Coronary artery (tissue), 2 donors: Measurements from ENCODE around the gene ZNF763.
"Not testable (repeated sequence)": the region's sequence is repeated elsewhere in the genome, so short reads cannot be mapped to it uniquely, and the experiment has no call there.

Experiments
- DNase-seq: peaks from one replicate; pipeline ENCODE4 v3.0.0-alpha.2; 2017; ENCODE audit warnings: low spot score
- H3K27ac ChIP-seq, 2 donors: fragments of 200-600 bp; sonication (generic); one replicate each; pipeline ENCODE4 v1.5.1; 2016 to 2019
- H3K4me3 ChIP-seq: fragments of 200-600 bp; sonication (generic); 2 replicates; pipeline ENCODE4 v1.5.1; 2016; ENCODE audit warnings: mild to moderate bottlenecking, moderate library complexity
- TF ChIP-seq, protein P1 (sequence below): fragments of 200-600 bp; sonication (generic); IDR thresholded peaks from one replicate; pipeline ENCODE4 v1.5.1; 2019; ENCODE audit warnings: antibody characterized with exemption

ZNF763 gene

DNA sequence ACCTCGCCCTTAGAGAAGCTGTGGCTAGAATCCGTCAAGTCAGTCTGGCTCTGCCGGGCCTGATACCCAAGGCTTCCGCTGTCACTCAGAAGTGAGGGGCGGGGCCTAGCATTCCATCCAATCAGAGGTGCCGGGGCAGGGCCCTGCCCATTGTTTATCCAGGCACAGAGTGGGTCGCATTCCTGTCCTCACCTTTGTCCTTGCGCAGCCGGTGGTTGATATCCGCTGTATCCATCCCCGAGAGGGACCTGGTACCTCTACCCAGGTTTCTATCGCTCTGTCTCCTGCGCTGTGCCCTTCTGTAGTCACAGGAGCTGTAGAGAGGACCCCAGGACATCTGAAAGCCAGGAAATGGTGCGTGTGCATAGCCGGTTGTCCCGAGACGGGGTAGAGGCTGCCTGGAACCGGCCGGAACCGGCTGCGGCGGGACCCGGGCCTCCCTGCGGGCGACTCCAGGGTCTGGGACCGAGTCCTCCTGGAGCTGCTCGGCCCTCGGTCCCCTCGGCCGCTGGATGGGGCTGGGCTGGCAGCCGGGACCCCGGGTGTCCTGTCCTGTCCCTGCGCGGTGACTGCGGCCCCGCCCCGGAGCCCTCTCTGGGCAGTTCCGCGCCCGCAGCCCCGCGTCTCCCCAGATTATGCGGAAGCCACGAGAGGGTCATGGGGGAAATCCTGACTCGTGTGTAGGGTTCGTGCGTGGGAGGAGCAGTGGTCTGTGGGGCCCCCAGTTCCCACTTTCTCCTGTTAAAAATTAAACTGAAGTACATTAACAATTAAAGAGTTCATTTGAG, at the start of gene ZNF763:
Gene ZNF763, plus strand, starts transcription at position 183 of the 788 bp plus-strand sequence. Its CDS starts 169 bp downstream, at position 352.
- H3K27ac ChIP-seq = peak within 1 kb of the TSS; percentile 90 to 94
- DNase-seq = peak; percentile 93
- H3K4me3 ChIP-seq = peak within 1 kb of the TSS; percentile 70
- TF ChIP-seq, protein P1, sequence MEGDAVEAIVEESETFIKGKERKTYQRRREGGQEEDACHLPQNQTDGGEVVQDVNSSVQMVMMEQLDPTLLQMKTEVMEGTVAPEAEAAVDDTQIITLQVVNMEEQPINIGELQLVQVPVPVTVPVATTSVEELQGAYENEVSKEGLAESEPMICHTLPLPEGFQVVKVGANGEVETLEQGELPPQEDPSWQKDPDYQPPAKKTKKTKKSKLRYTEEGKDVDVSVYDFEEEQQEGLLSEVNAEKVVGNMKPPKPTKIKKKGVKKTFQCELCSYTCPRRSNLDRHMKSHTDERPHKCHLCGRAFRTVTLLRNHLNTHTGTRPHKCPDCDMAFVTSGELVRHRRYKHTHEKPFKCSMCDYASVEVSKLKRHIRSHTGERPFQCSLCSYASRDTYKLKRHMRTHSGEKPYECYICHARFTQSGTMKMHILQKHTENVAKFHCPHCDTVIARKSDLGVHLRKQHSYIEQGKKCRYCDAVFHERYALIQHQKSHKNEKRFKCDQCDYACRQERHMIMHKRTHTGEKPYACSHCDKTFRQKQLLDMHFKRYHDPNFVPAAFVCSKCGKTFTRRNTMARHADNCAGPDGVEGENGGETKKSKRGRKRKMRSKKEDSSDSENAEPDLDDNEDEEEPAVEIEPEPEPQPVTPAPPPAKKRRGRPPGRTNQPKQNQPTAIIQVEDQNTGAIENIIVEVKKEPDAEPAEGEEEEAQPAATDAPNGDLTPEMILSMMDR = no peak

DNA sequence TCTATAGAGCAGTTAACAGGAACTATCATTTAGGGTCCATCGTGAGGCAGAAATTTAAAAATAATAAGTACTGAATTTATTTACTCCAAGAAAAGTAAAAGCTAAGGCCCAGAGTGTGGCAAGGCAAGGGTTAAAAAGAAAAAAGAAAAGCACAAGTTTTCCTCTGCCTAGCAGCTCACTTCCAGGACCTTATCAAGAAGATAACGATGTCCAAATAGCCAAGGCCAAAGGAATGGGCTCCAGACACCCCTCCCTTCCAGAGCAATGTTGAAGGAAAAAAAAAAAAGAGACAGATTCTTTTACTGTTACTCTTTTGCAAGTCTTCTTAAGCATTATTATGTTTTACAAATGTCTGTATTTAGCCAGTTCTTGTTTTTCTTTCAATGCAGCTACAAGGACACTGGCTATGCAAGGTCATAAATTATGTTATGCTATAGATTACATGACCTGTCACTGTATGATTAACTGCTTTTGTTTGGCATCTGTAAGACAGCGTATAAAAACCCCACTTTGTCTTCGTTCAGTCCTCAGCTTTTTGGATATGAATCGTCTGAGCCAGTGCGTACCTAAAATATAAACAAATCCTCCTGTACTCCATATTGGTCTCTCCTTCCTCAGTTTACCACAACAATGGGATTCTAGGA, 42.9 kb upstream of the ZNF763 start:
- Histone ChIP-seq H3K4me3 (no peak overlapping the region), H3K27ac (no peak overlapping the region)
- no peak for DNase-seq
- TF ChIP-seq, protein P1 = no peak

DNA sequence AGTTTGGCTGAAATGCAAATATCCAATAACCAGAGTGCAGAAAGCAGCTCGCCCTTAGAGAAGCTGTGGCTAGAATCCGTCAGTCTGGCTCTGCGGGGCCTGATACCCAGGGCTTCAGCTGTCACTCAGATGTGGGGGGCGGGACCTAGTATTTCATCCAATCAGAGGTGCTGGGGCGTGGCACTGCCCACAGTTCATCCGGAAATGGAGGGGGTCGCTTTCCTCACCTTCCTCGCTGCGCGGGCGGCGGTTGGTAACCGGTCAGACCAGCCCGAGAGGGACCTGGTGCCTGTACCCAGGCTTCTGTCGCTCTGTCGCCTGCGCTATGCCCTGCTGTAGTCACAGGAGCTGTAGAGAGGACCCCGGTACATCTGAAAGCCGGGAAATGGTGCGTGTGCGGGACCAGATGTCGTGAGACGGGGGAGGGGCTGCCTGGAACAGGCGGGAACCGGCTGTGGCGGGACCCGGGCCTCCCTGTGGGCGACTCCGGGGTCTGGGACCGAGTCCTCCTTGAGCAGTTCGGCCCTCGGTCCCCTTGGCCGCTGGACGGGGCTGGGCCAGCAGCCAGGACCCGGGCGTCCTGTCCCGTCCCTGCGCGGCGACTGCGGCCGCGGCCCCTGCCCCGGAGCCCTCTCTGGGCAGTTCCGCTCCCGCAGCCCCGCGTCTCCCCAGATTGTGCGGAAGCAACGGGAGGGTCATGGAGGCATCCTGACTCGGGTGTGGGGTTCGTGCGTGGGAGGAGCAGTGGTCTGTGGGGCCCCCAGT, 39.8 kb upstream of the ZNF763 start, which contains the start of gene ZNF700:
Gene ZNF700, plus strand, starts transcription at position 222 of the 765 bp plus-strand sequence. Its CDS starts 104 bp downstream, at position 326.
- Histone ChIP-seq H3K4me3 (peak within 1 kb of the TSS; percentile 99), H3K27ac (peak within 1 kb of the TSS; percentile 86 to 92)
- DNase-seq = peak; percentile 94
- TF ChIP-seq, protein P1 = no peak

DNA sequence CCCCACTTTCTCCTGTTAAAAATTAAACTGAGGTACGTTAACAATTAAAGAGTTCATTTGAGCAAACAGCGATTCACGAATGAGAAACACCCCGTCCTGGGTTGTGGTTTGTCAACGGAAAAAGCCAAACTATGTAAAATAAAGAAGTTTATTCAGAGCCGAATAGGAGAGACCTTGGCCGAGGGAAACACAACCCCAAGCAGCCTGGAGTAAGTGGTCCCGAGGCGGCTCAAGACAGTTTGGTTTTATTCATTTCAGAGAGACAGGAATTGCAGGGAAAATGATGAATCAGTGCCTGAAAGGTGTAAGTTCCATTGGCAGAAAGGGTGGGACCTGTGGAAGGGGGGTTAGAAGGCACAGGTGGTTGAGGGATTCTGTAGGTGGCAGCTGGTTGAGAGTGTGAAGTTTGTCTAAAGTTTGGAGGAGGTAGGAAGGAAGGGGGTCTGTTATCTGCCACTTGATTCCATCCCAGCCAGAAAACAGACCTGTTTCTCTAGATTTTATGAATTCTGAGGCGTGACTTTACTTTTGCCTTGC, 39.1 kb upstream of the ZNF763 start:
- H3K27ac ChIP-seq = peak overlapping the region; percentile 86 to 92
- not testable (repeated sequence) for DNase-seq
- peak overlapping the region; percentile 99 for H3K4me3 ChIP-seq

DNA sequence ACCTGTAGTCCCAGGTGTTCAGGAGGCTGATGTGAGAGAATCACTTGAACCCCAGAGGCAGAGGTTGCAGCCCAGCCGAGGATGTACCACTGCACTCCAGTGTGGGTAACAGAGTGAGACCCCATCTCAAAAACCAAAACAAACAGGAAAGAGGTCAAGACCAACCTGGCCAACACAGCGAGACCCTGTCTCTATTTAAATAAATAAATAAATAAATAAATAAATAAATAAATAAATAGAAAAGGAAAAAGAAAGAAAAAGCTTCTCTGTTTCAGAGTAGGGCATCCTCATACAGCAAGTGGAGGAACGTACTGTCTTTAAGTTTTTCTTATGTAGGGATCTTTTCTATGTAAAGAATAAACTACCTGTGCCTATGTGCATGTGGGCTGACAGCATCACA, 37.6 kb upstream of the ZNF763 start:
- TF ChIP-seq, protein P1 = no peak
- Histone ChIP-seq H3K4me3 (no peak overlapping the region), H3K27ac (no peak overlapping the region)
- DNase-seq = no peak

DNA sequence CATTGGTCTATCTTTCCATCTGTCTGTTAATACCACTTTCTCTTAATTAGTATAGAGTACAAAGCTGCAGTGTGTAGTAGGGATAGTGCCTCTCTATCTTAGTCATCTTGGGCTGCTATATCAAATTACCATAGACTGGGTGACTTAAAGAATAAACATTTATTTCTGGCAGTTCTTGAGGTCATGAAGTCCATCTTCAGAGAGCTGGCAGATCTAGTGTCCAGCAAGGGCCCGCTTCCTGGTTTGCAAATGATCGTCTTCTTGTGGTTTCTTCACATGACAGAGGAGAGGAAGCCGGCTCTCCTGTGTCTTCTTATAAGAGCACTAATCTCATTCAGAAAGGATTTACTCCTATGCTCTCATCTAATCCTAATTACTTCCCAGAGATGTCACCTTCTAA, 33.8 kb upstream of the ZNF763 start:
- H3K4me3 ChIP-seq = no peak overlapping the region
- no peak for DNase-seq
- no peak overlapping the region for H3K27ac ChIP-seq
- TF ChIP-seq, protein P1 = no peak

DNA sequence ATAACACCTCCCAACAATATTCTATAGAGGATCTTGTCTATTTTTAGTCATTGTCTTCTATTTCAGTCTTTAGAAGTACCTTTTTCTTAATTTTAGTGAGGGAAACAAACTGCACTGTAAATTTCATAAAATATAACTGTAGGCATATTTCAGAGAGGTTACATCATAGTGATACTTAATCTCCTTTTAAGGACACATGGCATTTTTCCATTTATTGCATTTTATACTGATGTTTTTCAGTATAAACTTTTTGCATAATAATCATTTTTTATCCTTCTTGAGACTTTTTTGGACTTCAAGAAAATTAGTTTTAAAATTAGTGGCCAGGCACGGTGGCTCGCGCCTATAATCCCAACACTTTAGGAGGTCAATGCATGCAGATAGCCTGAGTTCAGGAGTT, 33.3 kb upstream of the ZNF763 start:
- H3K4me3 ChIP-seq = no peak overlapping the region
- TF ChIP-seq, protein P1 = no peak
- no peak for DNase-seq
- H3K27ac ChIP-seq = no peak overlapping the region

DNA sequence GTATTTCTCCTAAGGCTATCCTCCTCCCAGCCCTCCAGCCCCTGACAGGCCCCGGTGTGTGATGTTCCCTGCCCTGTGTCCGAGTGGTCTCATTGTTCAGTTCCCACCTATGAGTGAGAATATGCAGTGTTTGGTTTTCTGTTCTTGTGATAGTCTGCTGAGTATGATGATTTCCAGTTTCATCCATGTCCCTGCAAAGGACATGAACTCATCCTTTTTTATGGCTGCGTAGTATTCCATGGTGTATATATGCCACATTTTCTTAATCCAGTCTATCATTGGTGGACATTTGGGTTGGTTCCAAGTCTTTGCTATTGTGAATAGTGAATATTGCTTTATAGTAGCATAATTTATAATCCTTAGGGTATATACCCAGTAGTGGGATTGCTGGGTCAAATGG, 29.0 kb upstream of the ZNF763 start:
- H3K27ac ChIP-seq, DNase-seq, H3K4me3 ChIP-seq: not testable (repeated sequence)

DNA sequence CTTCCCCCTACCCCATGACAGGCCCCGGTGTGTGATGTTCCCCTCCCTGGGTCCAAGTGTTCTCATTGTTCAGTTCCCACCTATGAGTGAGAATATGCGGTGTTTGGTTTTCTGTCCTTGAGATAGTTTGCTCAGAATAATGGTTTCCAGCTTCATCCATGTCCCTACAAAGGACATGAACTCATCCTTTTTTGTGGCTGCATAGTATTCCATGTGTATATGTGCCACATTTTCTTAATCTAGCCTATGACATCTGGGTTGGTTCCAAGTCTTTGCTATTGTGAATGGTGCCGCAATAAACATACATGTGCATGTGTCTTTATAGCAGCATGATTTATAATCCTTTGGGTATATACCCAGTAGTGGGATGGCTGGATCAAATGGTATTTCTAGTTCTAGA, 26.5 kb upstream of the ZNF763 start:
- H3K27ac ChIP-seq, DNase-seq, H3K4me3 ChIP-seq: not testable (repeated sequence)

DNA sequence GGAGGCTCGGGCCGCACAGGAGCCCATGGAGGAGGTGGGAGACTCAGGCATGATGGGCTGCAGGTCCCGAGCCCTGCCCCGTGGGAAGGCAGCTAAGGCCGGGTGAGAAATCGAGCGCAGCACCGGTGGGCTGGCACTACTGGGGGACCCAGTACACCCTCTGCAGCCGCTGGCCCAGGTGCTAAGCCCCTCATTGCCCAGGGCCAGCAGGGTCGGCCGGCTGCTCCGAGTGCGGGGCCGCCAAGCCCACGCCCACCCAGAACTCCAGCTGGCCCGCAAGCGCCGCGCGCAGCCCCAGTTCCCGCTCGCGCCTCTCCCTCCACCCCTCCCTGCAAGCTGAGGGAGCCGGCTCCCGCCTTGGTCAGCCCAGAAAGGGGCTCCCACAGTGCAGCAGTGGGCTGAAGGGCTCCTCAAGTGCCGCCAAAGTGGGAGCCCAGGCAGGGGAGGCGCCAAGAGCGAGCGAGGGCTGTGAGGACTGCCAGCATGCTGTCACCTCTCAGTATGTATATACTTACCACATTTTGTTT, 23.4 kb upstream of the ZNF763 start:
- not testable (repeated sequence) for DNase-seq, H3K27ac ChIP-seq, H3K4me3 ChIP-seq
